ENCODE measurements around the gene NELL1.

Gene NELL1

GRCh38 chr11:20668131-20668809 lies 1.1 kb upstream of the NELL1 start:
- Histone ChIP-seq H3K9me3 (ENCODE audit: control insufficient read depth, insufficient read depth, low read depth, low read length) (no peaks in the 10 kb centered on the region), H3K27ac (ENCODE audit: low read depth, low read length) (no peak overlapping the region), H3K4me1 (ENCODE audit: control insufficient read depth, insufficient read depth, low read length) (peaks cover 20% of the 10 kb centered on the region), H3K36me3 (ENCODE audit: control insufficient read depth, insufficient read depth, low read length) (no peaks in the 10 kb centered on the region), H3K9ac (ENCODE audit: low read length) (no peak overlapping the region), H3K27me3 (ENCODE audit: control insufficient read depth, insufficient read depth, low read length) (peaks cover 84% of the 10 kb centered on the region), H3K4me3 (ENCODE audit: low read depth, low read length) (peak overlapping the region; percentile 79)

DNA sequence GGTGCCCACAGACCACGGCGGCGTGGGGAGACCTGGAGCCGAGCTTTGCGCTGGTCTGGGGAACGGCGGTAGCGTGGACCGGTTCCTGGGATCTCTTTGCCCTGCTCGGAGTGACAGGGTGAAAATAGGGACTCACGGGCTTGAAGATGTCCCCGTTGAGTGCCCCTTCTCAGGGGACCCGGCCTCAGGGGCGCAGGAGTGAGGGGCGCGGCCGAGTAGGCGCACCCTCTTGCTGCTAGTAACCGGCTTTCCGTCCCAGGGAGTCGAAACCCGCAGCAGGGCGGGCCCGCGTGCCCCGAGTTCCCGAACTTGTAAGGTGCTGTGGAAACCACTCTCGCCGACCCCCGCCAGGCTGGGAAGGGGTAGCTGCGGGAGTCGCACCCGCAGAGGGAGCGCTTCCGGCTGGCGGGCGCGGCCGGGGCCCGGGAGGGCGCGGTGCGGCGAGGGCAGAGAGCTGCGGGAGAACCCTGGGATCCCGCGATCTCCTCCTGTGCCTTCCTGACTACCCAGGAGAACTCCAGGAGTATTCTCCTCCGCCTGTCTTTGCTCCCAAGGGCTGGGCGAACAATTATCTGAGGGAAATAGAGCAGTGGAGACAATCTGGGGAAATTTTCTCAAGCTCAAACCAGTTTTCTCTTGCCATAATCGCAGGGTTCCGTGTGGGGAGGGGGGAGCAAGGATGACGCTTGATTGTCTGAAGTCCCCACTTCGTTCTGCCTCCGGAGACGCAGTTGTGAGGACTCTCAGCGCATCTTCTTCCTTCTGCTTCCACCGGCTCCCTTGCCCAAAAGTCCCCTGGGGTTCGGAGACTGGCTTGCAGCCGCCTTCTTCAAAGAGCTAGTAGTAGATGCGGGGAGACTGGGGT lies 666 bp downstream of the NELL1 start:
- no peak overlapping the region for H3K27ac ChIP-seq (ENCODE audit: low read depth, low read length)
- peak overlapping the region; percentile 79 for H3K4me3 ChIP-seq (ENCODE audit: low read depth, low read length)
- H3K27me3 ChIP-seq (ENCODE audit: control insufficient read depth, insufficient read depth, low read length): peaks cover 84% of the 10 kb centered on the region
- H3K4me1 ChIP-seq (ENCODE audit: control insufficient read depth, insufficient read depth, low read length): peaks cover 20% of the 10 kb centered on the region
- no peaks in the 10 kb centered on the region for H3K36me3 ChIP-seq (ENCODE audit: control insufficient read depth, insufficient read depth, low read length)
- H3K9ac ChIP-seq (ENCODE audit: low read length): peak overlapping the region; percentile 42
- H3K9me3 ChIP-seq (ENCODE audit: control insufficient read depth, insufficient read depth, low read depth, low read length): no peaks in the 10 kb centered on the region

DNA sequence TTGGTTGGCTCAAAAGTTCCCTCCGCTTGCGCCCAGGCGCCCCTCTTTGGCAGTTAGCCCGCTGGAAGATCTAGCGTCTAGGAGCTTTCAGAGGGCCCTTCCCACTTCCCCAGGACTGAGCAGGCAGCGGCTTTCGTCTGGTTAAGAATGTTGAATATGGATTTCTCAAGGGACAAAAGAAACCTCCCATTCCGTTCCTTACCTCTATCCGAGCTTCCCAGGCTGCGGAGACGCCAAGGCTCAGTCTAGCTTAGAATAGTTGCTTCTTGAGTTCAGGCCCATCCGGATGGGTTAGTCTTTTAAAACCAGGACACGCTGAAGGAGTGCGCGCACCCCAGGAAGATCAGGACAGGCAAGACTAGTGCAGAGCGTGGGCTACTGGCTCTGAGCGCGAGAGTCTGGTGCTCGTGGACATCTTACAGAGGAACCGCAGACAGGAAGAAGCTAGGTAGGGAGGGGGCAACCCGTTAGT lies 1.6 kb downstream of the NELL1 start:
- H3K27me3 ChIP-seq (ENCODE audit: control insufficient read depth, insufficient read depth, low read length): peaks cover 75% of the 10 kb centered on the region

DNA sequence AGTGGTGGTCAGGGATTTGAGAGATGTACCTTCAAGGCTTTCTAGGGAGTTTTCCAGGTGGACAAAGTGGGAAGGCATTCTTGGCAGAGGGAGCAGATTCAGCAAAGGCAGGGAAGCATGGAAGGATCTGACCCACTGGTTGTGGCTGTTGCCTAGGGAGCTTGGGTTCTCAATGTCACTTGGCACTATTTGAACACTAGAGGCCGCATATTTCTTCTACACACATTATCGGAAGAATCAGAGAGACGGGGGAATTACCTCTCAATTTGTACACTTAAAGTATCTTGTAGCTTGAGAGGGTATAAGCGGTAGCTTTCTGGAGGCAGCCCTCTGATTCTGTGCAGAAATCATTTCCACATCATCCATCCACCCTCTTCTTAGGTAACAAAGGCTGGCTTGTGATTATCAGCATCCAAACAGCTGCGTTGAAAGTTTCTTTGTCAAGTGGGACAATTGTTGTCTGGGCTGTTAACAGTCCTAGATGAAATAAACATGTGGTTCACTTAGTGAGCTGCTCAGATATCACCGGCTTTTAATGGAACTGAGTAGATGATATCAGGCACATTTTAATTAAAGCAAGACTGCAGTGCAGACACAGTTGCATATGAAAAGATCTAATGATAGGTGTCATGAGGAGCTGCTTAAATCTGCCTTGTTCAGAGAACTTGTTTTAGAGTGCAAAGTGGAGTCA lies 2.6 kb downstream of the NELL1 start:
- Histone ChIP-seq H3K27ac (ENCODE audit: low read depth, low read length) (no peak overlapping the region), H3K4me1 (ENCODE audit: control insufficient read depth, insufficient read depth, low read length) (peaks cover 20% of the 10 kb centered on the region), H3K4me3 (ENCODE audit: low read depth, low read length) (no peak overlapping the region), H3K9me3 (ENCODE audit: control insufficient read depth, insufficient read depth, low read depth, low read length) (no peaks in the 10 kb centered on the region), H3K27me3 (ENCODE audit: control insufficient read depth, insufficient read depth, low read length) (peaks cover 64% of the 10 kb centered on the region), H3K9ac (ENCODE audit: low read length) (no peak overlapping the region), H3K36me3 (ENCODE audit: control insufficient read depth, insufficient read depth, low read length) (no peaks in the 10 kb centered on the region)

More for the DNA sequence above, 1.6 kb downstream of the NELL1 start:
- peak overlapping the region; percentile 79 for H3K4me3 ChIP-seq (ENCODE audit: low read depth, low read length)
- peaks cover 20% of the 10 kb centered on the region for H3K4me1 ChIP-seq (ENCODE audit: control insufficient read depth, insufficient read depth, low read length)
- H3K9ac ChIP-seq (ENCODE audit: low read length): no peak overlapping the region
- H3K9me3 ChIP-seq (ENCODE audit: control insufficient read depth, insufficient read depth, low read depth, low read length): no peaks in the 10 kb centered on the region
- H3K36me3 ChIP-seq (ENCODE audit: control insufficient read depth, insufficient read depth, low read length): no peaks in the 10 kb centered on the region
- H3K27ac ChIP-seq (ENCODE audit: low read depth, low read length): no peak overlapping the region

GRCh38 chr11:20672575-20672974 lies 3.2 kb downstream of the NELL1 start:
- no peaks in the 10 kb centered on the region for H3K9me3 ChIP-seq (ENCODE audit: control insufficient read depth, insufficient read depth, low read depth, low read length)
- peaks cover 20% of the 10 kb centered on the region for H3K4me1 ChIP-seq (ENCODE audit: control insufficient read depth, insufficient read depth, low read length)
- H3K4me3 ChIP-seq (ENCODE audit: low read depth, low read length): no peak overlapping the region
- H3K9ac ChIP-seq (ENCODE audit: low read length): no peak overlapping the region
- H3K27ac ChIP-seq (ENCODE audit: low read depth, low read length): no peak overlapping the region
- H3K36me3 ChIP-seq (ENCODE audit: control insufficient read depth, insufficient read depth, low read length): no peaks in the 10 kb centered on the region
- peaks cover 59% of the 10 kb centered on the region for H3K27me3 ChIP-seq (ENCODE audit: control insufficient read depth, insufficient read depth, low read length)

- Histone ChIP-seq H3K4me3 (ENCODE audit: low read depth, low read length) (no peak overlapping the region), H3K27ac (ENCODE audit: low read depth, low read length) (no peak overlapping the region), H3K27me3 (ENCODE audit: control insufficient read depth, insufficient read depth, low read length) (peaks cover 18% of the 10 kb centered on the region), H3K9ac (ENCODE audit: low read length) (no peak overlapping the region), H3K36me3 (ENCODE audit: control insufficient read depth, insufficient read depth, low read length) (no peaks in the 10 kb centered on the region), H3K4me1 (ENCODE audit: control insufficient read depth, insufficient read depth, low read length) (no peaks in the 10 kb centered on the region), H3K9me3 (ENCODE audit: control insufficient read depth, insufficient read depth, low read depth, low read length) (no peaks in the 10 kb centered on the region)
Measured at GRCh38 chr11:20676658-20677057, 7.3 kb downstream of the NELL1 start.

DNA sequence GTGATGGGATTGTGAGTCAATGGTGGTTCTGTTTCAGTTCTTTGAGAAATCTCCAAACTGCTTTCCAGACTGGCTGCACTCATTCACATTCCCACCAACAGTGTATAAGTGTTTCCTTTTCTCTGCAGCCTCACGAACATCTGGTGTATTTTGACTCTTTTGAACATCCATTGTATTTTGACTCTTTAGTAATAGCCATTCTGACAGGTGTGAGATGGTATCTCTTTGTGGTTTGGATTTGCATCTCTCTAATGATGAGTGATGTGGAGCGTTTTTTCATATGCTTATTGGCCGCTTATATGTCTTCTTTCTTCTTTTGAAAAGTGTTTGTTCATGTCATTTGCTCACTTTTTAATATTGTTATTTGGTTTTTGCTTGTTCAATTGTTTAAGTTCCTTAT lies 19.4 kb downstream of the NELL1 start:
- Histone ChIP-seq H3K27ac (ENCODE audit: low read depth, low read length) (no peak overlapping the region), H3K27me3 (ENCODE audit: control insufficient read depth, insufficient read depth, low read length) (no peaks in the 10 kb centered on the region), H3K9me3 (ENCODE audit: control insufficient read depth, insufficient read depth, low read depth, low read length) (no peaks in the 10 kb centered on the region), H3K36me3 (ENCODE audit: control insufficient read depth, insufficient read depth, low read length) (no peaks in the 10 kb centered on the region), H3K9ac (ENCODE audit: low read length) (no peak overlapping the region), H3K4me3 (ENCODE audit: low read depth, low read length) (no peak overlapping the region), H3K4me1 (ENCODE audit: control insufficient read depth, insufficient read depth, low read length) (no peaks in the 10 kb centered on the region)

DNA sequence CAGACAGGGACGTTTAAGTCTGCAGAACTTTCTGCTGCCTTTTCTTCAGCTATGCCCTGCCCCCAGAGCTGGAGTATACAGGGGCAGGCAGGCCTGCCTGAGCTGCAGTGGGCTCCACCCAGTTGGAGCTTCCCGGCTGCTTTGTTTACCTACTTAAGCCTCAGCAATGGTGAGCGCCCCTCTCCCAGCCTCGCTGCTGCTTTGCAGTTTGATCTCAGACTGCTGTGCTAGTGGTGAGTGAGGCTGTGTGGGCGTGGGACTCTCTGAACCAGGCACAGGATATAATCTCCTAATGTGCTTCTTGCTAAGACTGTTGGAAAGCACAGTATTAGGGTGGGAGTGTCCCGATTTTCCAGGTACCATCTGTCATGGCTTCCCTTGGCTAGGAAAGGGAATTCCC lies 38.5 kb downstream of the NELL1 start:
- Histone ChIP-seq H3K4me1 (ENCODE audit: control insufficient read depth, insufficient read depth, low read length) (no peaks in the 10 kb centered on the region), H3K4me3 (ENCODE audit: low read depth, low read length) (no peak overlapping the region), H3K27ac (ENCODE audit: low read depth, low read length) (no peak overlapping the region), H3K36me3 (ENCODE audit: control insufficient read depth, insufficient read depth, low read length) (no peaks in the 10 kb centered on the region), H3K9ac (ENCODE audit: low read length) (no peak overlapping the region), H3K9me3 (ENCODE audit: control insufficient read depth, insufficient read depth, low read depth, low read length) (peaks cover 7% of the 10 kb centered on the region), H3K27me3 (ENCODE audit: control insufficient read depth, insufficient read depth, low read length) (no peaks in the 10 kb centered on the region)

DNA sequence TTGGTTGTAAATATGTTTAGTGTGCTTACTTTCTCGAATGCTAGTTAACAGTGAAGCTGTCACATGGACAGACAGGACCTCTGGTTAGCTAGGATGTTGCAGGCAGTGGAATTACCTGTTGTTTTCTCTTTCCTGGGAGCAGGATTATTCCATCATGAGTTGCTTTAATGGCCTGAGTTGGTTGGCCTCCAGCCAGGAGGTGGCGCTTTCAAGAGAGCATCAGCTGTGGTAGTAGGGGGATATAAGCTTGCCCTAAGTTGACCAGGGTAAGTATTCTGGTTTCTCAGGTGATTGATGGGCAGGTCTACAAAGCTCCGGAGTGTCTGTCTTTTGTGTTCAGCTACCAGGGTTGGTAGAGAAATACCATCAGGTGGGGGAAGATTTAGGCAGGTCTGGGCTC lies 43.5 kb downstream of the NELL1 start:
- Histone ChIP-seq H3K9me3 (ENCODE audit: control insufficient read depth, insufficient read depth, low read depth, low read length) (peaks cover 6% of the 10 kb centered on the region), H3K27ac (ENCODE audit: low read depth, low read length) (no peak overlapping the region), H3K4me1 (ENCODE audit: control insufficient read depth, insufficient read depth, low read length) (no peaks in the 10 kb centered on the region)

DNA sequence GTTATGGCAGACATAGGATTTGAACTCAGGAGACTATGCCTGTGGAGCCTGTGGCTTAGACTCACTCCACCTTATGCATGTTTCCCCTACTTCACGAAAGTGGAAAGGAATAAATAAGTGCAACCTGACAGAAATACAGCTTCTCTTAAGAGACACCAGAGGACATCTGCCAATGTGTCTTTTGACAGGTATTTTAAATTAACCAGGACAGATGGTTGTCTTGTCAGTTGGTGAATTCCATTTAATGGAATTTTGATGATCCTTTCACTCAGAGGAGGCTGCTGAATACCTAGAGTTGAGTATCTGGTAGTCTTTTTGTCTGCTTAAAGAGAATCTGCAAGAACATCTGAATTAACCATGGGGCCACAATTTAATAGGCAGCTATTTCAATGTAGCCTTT lies 46.1 kb downstream of the NELL1 start:
- Histone ChIP-seq H3K36me3 (ENCODE audit: control insufficient read depth, insufficient read depth, low read length) (no peaks in the 10 kb centered on the region), H3K9me3 (ENCODE audit: control insufficient read depth, insufficient read depth, low read depth, low read length) (no peaks in the 10 kb centered on the region), H3K9ac (ENCODE audit: low read length) (no peak overlapping the region), H3K4me1 (ENCODE audit: control insufficient read depth, insufficient read depth, low read length) (no peaks in the 10 kb centered on the region), H3K27ac (ENCODE audit: low read depth, low read length) (no peak overlapping the region), H3K27me3 (ENCODE audit: control insufficient read depth, insufficient read depth, low read length) (no peaks in the 10 kb centered on the region), H3K4me3 (ENCODE audit: low read depth, low read length) (no peak overlapping the region)

More for the DNA sequence above, 43.5 kb downstream of the NELL1 start:
- Histone ChIP-seq H3K4me3 (ENCODE audit: low read depth, low read length) (no peak overlapping the region), H3K9ac (ENCODE audit: low read length) (no peak overlapping the region), H3K27me3 (ENCODE audit: control insufficient read depth, insufficient read depth, low read length) (no peaks in the 10 kb centered on the region), H3K36me3 (ENCODE audit: control insufficient read depth, insufficient read depth, low read length) (no peaks in the 10 kb centered on the region)

GRCh38 chr11:20715931-20716330 lies 46.5 kb downstream of the NELL1 start:
- Histone ChIP-seq H3K4me1 (ENCODE audit: control insufficient read depth, insufficient read depth, low read length) (no peaks in the 10 kb centered on the region), H3K9me3 (ENCODE audit: control insufficient read depth, insufficient read depth, low read depth, low read length) (no peaks in the 10 kb centered on the region), H3K27me3 (ENCODE audit: control insufficient read depth, insufficient read depth, low read length) (no peaks in the 10 kb centered on the region), H3K27ac (ENCODE audit: low read depth, low read length) (no peak overlapping the region), H3K9ac (ENCODE audit: low read length) (no peak overlapping the region), H3K36me3 (ENCODE audit: control insufficient read depth, insufficient read depth, low read length) (no peaks in the 10 kb centered on the region), H3K4me3 (ENCODE audit: low read depth, low read length) (no peak overlapping the region)
